ENCODE results near the gene BTG2.
"Not testable (repeated sequence)": the region's sequence is repeated elsewhere in the genome, so short reads cannot be mapped to it uniquely, and the experiment has no call there.

Gene BTG2

DNA sequence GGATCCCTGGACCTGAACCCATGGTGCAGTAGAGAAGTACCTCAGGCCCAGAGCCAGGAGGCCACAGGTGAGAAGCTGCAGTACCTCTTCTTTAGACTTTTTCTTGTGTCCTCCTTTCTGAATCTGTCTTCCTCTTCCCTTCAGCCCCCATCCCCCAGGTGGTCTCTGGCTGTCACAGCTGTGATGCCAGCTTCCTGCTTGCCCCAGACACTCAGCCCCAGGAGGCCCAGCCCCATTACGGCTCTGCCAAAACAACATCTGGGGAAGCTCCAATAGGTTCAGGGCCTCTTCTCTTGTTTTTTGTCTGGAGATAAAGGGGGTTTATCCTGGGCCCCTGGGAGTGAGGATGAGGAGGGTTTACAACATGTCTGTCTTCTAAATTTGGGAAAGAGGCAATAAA lies 9.5 kb upstream of the BTG2 start:
- DNase-seq (ENCODE audit: low read depth), result no peak

DNA sequence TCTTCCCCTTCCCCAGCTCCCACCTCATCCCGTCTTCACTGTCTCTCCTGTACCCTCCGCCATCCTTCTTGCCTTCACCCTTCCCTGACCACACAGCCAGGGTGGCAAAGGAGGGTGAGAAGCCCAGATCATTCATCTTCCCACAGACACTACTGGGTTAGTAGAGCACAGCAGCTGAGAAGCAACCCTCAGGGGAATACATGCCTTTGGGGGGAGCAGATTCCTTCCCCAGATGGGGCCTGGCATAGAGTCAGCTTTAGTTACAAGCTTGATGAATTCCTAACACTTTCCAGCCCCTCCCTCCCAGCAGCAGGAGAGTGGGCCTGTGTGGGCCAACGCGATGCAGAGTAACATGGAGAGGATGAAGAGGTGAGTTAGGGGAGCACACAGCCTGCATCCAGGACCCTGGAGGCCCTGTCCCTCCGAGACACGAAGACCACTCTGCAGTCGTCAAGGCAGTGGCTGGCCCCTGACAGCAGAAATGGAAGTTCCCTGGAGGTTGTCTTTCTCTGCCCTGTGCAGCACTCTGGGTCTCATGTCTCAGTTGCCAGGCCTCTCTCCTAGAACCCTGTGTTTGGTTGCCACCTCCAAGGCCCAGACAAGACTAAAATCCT lies 8.8 kb upstream of the BTG2 start:
- no peak for DNase-seq (ENCODE audit: low read depth)

DNA sequence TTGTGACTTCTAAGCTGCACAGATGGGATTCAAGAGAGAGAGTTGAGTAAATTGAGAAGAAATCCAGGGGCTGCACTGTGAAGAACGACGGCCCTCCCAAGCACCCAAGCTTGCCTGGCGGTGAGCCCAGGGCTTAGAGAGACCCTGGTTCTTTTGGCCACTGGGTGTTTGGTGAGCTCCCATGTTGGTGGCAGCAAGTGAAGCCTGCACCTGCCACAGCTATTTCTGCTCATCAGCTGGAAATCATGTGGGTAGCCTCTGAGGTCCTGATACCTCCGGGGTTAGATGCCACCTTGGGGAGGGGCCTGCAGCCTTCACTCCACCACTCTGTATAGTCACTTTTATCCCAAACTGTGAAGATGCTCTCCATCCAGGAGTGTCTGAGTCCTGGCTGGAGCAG lies 6.2 kb upstream of the BTG2 start:
- no peak for DNase-seq (ENCODE audit: low read depth)

DNA sequence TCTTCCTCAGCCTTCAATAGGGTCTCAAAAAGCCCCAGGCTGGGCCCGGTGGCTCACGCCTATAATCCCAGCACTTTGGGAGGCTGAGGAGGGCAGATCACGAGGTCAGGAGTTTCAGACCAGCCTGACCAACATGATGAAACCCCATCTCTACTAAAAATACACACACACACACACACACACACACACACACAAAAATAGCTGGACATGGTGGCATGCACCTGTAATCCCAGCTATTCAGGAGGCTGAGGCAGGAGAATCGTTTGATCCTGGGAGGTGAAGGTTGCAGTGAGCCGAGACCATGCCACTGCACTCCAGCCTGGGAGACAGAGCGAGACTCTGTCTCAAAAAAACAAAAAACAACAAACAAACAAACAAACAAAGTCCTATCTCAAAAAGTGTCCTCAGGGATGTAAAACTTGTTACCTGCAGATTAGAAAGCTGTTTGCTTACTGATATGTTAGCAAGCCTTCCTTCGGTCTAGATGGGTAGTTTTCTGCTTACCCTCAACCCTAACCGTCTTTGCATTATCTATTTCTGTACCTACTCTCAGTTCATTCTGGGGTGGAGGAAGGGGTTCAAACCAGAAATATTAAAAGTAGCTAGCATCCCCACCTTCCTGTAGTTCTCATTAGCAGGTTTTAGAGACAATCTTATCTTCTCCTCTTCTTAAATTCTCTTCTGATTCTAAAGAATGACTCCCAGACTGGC lies 5.4 kb upstream of the BTG2 start:
- not testable (repeated sequence) for DNase-seq (ENCODE audit: low read depth)

DNA sequence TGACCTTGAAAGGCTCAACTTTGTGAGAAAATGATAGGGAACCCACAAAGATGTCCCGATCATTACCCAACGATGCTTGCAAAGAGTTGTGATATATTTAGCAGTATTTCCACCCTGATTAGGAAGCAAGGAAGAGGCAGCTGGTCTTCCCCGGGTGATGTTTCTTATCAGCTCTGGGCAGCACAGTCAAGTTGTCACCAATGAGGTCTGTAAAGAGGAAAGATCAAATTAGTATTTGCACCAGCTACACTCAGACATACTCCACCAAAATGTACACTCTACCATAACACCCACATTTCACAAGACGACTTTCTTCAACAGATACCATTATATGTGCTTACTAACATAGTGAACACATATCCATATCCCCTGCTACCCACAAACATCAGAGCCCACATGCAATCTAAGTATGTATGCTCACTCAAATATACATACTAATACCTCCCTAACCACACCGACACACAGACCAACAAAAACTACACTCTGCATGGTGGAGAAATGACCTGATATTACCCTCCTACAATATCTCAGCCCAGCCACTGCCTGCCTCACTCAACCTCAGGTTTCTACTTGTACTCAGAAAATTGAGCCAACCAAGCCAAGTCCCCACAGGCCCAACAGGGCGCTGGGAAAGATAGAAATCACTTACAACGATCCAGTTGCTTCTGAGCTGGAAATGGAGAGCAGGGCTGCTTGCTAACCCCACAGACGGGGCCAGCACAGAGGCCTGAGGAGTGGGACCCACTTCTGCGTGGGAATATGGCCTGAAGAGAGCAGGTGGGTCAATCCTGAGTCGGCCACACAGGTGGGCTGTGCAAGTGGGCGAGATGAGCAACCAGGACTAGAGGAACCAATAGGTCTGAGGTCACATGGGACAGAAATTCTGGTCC lies 4.6 kb upstream of the BTG2 start:
- no peak for DNase-seq (ENCODE audit: low read depth)

DNA sequence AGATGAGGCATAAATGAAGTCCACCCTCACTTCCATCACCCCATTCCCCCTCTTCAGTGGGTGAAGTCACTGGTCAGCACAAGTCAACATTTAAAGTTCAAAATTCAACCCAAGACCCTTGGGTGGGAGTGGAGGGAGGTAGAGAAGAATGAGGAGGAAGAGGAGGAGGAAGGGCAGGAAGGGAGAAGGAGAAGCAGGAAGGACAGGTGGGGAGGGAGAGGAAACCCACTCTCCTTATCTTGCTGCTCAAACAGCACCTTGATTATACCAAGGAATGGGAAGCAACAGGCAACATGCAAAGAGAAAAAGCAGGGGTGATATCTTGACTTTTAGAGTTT lies 4.0 kb upstream of the BTG2 start:
- no peak for DNase-seq (ENCODE audit: low read depth)

DNA sequence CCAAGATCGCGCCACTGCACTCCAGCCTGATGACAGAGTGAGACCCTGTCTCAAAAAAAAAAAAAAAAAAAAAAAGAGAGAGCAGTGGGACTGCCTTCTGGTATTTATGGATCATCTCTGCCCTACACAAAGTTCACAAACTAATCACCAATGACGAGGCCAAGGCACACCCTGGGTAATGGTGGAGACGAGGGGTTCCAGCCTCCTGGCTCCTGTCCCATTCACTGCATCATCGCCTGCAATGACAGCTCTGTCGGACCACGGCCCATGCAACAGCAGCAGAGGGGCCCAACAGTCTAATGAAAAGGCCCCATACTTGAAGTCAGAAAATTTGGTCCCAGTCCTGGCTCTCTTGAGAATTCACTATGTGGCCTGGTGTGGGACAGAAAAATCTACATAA lies 2.9 kb upstream of the BTG2 start:
- no peak for DNase-seq (ENCODE audit: low read depth)

DNA sequence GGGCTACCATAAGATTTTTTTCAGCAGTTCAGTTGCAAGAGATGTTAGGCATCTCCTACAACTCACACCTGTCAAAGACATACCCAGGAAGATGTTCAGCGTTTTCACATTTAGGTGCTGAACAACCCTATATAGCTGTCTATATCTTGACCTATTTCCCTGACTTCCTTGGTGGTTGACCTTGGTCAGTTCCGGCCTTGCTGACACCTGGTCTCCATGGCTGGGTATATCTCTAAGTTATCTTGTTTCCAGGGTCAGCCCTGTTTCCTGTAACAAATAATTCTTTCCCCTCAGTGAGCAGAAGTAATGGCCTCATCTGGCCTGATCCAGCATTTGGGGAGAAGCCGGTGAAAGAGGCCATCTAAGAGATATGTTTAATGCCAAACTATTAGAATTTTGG lies 2.4 kb upstream of the BTG2 start:
- no peak for DNase-seq (ENCODE audit: low read depth)

DNA sequence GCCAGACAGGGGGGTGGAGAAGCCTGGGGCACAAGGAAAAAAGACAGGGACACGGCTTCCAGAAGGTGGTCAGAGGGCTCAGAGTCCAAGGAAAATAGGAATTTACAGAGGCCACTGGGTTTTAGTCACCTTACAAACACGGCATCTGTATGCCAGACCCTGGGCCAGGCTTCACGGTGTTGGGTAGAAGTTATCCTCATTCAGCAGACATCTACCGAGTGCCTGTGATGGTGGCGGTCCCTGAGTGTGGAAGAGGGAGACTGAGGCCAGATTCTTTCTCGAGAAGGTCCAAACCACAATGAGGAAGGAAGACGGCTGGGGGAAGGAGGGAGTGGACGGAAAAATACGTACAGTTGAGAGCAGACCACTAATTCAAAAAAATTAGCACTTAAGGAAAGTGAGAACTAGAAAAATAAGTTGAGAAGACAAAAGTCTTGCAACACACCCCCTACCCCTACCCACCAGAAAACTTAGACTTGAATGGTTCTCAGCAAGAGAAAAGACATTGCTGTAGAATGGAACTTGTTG lies 864 bp upstream of the BTG2 start:
- no peak for DNase-seq (ENCODE audit: low read depth)

DNA sequence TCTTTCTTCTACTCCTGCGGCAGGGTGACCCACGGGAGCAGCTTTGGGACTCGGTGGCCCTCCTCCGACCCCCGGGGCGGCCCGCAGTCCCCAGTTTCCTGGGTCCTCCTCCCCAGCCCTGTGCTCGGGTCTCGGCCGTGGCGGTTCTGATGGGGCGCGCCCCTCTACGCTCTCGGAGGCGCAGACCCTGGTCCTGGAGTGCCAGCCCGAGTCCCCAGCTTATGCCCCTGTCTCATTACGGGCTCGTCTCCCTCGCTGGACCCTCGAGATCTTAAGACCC lies 430 bp downstream of the BTG2 start:
- DNase-seq (ENCODE audit: low read depth), result no peak

DNA sequence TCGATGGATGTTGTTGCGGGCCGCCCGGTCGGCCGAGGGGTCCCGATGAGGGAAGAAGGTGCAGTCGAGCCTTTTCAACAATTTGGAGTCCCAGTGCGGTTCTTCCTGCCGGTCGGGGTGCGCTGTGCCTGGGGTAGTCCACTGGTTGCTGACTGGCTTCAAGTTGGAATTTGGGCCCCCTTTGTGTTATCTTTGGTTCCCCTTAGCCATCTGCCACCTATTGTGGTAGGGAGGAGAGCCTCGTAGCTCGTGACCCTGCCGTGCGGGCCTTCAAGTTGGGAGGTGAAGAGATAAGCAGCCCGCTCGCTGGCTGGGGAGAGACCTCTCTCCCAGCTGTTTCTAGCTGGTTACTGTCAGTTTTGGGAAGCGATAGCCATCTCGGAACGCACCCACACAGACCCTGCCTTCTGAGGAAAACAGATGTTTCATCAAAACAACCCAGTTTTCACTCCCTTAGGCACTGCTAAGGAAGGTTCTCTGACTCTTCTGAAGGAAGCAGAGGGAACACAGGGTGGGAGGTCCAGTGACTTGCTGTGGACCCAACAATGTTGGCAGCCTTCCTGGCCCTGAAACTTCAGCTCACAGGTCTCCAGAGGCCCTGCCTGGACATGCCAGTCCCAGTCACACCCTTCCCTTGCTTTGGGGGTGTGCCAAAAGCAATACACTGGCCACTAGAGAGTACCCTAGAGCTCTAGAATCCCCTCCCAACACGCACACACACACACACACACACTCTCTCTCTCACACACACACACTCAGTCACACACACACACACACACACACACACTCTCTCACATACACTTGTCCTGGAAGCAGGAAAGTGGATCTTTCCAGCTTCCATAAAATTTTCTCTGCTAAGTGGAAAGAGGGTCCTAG lies 1.0 kb downstream of the BTG2 start:
- DNase-seq (ENCODE audit: low read depth), result no peak

DNA sequence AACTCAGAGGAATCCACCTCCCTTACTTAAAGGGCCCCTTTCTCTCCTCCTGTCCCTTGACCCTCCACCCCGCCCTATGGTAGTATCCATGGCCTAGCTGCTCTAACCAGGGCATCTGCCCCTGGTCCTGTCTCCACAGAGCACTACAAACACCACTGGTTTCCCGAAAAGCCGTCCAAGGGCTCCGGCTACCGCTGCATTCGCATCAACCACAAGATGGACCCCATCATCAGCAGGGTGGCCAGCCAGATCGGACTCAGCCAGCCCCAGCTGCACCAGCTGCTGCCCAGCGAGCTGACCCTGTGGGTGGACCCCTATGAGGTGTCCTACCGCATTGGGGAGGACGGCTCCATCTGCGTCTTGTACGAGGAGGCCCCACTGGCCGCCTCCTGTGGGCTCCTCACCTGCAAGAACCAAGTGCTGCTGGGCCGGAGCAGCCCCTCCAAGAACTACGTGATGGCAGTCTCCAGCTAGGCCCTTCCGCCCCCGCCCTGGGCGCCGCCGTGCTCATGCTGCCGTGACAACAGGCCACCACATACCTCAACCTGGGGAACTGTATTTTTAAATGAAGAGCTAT lies 1.7 kb downstream of the BTG2 start:
- DNase-seq (ENCODE audit: low read depth), result no peak

DNA sequence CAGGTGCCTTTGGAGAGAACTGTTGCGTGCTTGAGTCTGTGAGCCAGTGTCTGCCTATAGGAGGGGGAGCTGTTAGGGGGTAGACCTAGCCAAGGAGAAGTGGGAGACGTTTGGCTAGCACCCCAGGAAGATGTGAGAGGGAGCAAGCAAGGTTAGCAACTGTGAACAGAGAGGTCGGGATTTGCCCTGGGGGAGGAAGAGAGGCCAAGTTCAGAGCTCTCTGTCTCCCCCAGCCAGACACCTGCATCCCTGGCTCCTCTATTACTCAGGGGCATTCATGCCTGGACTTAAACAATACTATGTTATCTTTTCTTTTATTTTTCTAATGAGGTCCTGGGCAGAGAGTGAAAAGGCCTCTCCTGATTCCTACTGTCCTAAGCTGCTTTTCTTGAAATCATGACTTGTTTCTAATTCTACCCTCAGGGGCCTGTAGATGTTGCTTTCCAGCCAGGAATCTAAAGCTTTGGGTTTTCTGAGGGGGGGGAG lies 2.4 kb downstream of the BTG2 start:
- no peak for DNase-seq (ENCODE audit: low read depth)

DNA sequence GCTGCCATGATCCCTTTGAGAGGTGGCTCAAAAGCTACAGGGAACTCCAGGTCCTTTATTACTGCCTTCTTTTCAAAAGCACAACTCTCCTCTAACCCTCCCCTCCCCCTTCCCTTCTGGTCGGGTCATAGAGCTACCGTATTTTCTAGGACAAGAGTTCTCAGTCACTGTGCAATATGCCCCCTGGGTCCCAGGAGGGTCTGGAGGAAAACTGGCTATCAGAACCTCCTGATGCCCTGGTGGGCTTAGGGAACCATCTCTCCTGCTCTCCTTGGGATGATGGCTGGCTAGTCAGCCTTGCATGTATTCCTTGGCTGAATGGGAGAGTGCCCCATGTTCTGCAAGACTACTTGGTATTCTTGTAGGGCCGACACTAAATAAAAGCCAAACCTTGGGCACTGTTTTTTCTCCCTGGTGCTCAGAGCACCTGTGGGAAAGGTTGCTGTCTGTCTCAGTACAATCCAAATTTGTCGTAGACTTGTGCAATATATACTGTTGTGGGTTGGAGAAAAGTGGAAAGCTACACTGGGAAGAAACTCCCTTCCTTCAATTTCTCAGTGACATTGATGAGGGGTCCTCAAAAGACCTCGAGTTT lies 3.1 kb downstream of the BTG2 start:
- DNase-seq (ENCODE audit: low read depth), result no peak

DNA sequence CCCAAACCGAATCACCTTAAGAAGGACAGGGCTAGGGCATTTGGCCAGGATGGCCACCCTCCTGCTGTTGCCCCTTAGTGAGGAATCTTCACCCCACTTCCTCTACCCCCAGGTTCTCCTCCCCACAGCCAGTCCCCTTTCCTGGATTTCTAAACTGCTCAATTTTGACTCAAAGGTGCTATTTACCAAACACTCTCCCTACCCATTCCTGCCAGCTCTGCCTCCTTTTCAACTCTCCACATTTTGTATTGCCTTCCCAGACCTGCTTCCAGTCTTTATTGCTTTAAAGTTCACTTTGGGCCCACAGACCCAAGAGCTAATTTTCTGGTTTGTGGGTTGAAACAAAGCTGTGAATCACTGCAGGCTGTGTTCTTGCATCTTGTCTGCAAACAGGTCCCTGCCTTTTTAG lies 3.6 kb downstream of the BTG2 start:
- no peak for DNase-seq (ENCODE audit: low read depth)

DNA sequence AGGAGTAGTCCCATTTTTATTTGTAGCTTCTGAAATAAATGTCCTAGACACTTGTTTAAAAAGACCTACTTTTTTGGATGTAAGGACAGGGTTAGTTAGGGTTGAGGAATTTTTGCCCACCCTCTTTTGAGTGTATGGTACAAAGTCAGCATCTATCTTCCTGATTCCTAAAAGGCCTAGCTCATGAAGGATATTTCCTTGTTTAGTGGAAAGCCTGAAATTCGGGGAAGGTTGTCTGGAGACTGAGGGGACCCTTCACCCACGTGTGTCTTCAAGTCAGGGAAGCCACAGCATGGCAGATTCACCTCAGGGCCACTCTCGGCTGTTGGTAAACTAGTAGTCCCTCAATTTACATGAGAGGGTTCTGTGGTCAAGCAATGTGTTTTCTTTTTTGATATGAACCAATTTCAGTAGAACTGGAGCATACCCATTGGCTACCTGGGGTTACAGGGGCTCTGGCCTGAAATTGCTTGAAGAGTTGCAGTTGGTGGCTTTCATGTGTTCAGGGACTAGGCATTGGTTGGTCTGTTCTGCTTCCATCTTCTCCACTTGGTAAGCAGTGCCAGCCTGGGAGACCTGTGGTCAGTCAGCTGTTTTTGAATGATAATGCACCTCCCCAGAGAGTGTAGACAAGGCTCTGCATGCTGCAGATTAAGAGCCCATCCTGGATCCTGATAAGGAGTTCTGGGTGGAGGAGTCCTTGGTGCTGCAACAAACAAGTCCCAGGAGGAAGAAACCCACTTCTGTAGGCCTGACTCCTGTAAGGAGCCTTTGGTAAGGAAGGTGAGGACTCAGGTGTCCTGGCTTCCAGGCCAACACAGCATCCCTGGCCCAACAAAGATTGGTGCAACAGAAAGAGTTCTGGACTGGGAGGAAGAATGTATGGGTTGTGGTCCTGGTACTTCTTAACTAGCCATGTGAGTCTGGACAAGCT lies 6.3 kb downstream of the BTG2 start:
- DNase-seq (ENCODE audit: low read depth), result no peak

DNA sequence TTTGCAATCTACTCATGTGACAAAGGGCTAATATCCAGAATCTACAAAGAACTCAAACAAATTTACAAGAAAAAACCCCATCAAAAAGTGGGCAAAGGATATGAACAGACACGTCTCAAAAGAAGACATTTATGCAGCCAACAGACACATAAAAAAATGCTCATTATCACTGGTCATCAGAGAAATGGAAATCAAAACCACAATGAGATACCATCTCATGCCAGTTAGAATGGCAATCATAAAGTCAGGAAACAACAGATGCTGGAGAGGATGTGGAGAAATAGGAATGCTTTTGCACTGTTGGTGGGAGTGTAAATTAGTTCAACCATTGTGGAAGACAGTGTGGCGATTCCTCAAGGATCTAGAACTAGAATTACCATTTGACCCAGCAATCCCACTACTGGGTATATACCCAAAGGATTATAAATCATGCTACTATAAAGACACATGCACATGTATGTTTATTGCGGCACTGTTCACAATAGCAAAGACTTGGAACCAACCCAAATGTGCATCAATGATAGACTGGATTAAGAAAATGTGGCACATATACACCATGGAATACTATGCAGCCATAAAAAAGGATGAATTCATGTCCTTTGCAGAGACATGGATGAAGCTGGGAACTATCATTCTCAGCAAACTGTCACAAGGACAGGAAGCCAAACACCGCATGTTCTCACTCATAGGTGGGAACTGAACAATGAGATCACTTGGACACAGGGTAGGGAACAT lies 8.9 kb downstream of the BTG2 start:
- not testable (repeated sequence) for DNase-seq (ENCODE audit: low read depth)

DNA sequence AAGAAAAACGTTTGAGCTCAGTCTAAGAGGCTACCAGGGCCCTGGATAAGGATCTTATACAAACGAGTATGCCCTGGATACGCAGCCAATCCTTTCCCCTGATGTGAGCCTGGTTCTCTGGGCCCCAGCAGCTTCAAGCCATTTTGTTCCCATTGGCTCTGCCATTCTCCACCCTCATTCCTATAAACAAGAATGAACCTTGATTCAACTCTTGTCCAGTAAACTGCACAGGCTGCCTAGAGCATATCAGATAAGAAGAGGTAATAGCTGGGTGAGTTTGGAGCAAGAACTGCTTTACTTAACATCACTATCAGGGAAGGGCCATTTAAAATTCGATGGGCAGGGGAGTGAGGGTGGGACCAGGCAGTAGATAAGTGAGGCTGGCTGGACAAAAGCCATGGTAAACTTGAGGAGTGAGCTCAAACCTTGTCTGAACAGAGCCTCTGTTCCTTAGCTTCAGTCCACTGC lies 11.3 kb downstream of the BTG2 start:
- DNase-seq (ENCODE audit: low read depth), result no peak

All from activated T-cell treated with anti-CD3 and anti-CD28 coated beads for 1 hour (primary cell).